ENCODE measurements around the gene DCBLD1.

DNA sequence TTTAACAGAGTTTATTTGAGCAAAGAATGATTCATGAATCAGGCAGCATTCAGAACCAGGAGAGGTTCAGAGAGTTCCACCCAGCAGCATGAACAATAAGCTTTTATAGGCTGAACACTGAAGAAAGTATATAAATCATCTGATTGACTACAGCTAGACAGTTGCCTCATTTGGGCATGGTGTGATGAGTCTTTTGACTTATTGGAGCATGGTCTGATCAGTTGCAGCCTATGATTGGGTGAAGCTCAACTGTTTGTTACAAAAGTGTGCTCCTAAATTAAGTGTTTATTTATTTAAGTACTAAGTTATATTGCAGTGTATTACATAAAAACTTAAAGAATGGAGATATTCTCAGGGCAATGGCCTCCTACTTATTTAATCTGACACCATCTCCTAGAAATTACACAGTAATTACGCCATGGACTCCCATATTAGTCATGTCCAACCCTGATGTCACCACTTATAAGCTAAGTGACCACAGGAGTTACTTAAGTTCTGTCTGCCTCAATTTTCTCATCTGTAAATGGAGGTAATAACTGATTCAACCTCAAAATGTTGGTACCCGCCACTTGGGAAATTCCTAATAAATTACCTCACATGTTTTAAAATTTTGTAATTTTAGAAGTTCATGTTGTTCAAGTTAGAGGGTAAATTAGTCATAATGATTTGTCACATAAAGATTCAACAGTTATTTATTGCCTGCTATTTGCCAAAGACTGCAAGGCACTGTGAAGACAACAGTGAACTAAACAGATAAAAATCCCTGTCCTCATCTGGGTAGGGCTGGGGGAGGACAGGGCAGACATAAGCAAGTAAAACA lies 41.6 kb upstream of the DCBLD1 start:
- TF ChIP-seq POLR2A (IDR thresholded peaks at IDR 0.05): no peak
- TF ChIP-seq, protein P1, sequence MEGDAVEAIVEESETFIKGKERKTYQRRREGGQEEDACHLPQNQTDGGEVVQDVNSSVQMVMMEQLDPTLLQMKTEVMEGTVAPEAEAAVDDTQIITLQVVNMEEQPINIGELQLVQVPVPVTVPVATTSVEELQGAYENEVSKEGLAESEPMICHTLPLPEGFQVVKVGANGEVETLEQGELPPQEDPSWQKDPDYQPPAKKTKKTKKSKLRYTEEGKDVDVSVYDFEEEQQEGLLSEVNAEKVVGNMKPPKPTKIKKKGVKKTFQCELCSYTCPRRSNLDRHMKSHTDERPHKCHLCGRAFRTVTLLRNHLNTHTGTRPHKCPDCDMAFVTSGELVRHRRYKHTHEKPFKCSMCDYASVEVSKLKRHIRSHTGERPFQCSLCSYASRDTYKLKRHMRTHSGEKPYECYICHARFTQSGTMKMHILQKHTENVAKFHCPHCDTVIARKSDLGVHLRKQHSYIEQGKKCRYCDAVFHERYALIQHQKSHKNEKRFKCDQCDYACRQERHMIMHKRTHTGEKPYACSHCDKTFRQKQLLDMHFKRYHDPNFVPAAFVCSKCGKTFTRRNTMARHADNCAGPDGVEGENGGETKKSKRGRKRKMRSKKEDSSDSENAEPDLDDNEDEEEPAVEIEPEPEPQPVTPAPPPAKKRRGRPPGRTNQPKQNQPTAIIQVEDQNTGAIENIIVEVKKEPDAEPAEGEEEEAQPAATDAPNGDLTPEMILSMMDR (IDR thresholded peaks at IDR 0.05): no peak
